Keratinocyte (primary cell): ENCODE measurements around the gene NEXN. TPM values are rescaled to one million over a fixed set of nuclear protein-coding genes. Genes with fewer than 3 reads are reported as not detected.

Source experiments
- DNase-seq: peaks from one replicate; pipeline ENCODE4 v3.0.0-alpha.2; 2011; ENCODE audit warnings: low read depth, missing footprints, low spot score
- FAIRE-seq: peaks from 2 replicates; lab custom pipeline; 2011; peaks lifted over from hg19 to GRCh38; lab: Jason Lieb, UNC
- H2AFZ ChIP-seq: 2 replicates; pipeline ENCODE4 v1.6.0; 2012; ENCODE audit warnings: low read length, control low read depth, inconsistent platforms; ENCODE audit not compliant: control insufficient read depth
- H3K27ac ChIP-seq: 2 replicates; pipeline ENCODE4 v1.5.1; 2011; ENCODE audit warnings: low read length; ENCODE audit not compliant: control insufficient read depth, insufficient read depth
- H3K27me3 ChIP-seq: 3 replicates; pipeline ENCODE4 v1.6.0; 2011; ENCODE audit warnings: low read length; ENCODE audit not compliant: control insufficient read depth, insufficient read depth; ENCODE audit errors: extremely low read depth
- H3K36me3 ChIP-seq, 2 experiments: 2 replicates in 1 of 2; 3 replicates in 1 of 2; pipeline ENCODE4 v1.5.1; 2011; ENCODE audit warnings: low read length in 2 of 2, mild to moderate bottlenecking in 1 of 2; ENCODE audit not compliant: control insufficient read depth in 2 of 2, insufficient read depth in 2 of 2; ENCODE audit errors: extremely low read depth in 1 of 2
- H3K4me1 ChIP-seq: 3 replicates; pipeline ENCODE4 v1.5.1; 2011; ENCODE audit warnings: low read length; ENCODE audit not compliant: control insufficient read depth, insufficient read depth; ENCODE audit errors: extremely low read depth
- H3K4me2 ChIP-seq: 3 replicates; pipeline ENCODE4 v1.6.0; 2011; ENCODE audit warnings: low read depth, low read length; ENCODE audit not compliant: control insufficient read depth, insufficient read depth; ENCODE audit errors: extremely low read depth
- H3K4me3 ChIP-seq, 3 experiments: fragments of 200-600 bp in 1 of 3; sonication (generic) in 1 of 3; 2 replicates in 2 of 3; 3 replicates in 1 of 3; pipeline ENCODE4 v1.5.1; 2011 to 2016; ENCODE audit warnings: low read length in 3 of 3, mild to moderate bottlenecking in 3 of 3, control low read depth in 2 of 3, inconsistent platforms in 1 of 3, low read depth in 1 of 3, mixed read lengths in 1 of 3, mixed run types in 1 of 3, moderate library complexity in 1 of 3; ENCODE audit not compliant: control insufficient read depth in 2 of 3, insufficient read depth in 2 of 3; ENCODE audit errors: extremely low read depth in 1 of 3
- H3K79me2 ChIP-seq: 2 replicates; pipeline ENCODE4 v1.6.0; 2012; ENCODE audit warnings: low read length; ENCODE audit not compliant: control insufficient read depth, insufficient read depth
- H3K9ac ChIP-seq: 3 replicates; pipeline ENCODE4 v1.6.0; 2011; ENCODE audit warnings: low read length; ENCODE audit not compliant: control insufficient read depth, insufficient read depth; ENCODE audit errors: extremely low read depth
- H3K9me1 ChIP-seq: 3 replicates; pipeline ENCODE4 v1.6.0; 2011; ENCODE audit warnings: low read length; ENCODE audit not compliant: control insufficient read depth, insufficient read depth; ENCODE audit errors: extremely low read depth
- H3K9me3 ChIP-seq: 2 replicates; pipeline ENCODE4 v1.5.1; 2012; ENCODE audit warnings: low read depth, low read length; ENCODE audit not compliant: control insufficient read depth
- H4K20me1 ChIP-seq: 3 replicates; pipeline ENCODE4 v1.6.0; 2011; ENCODE audit warnings: low read length; ENCODE audit not compliant: control insufficient read depth, insufficient read depth; ENCODE audit errors: extremely low read depth
- CTCF ChIP-seq, 3 experiments: IDR thresholded peaks in 1 of 3; conservative IDR thresholded peaks in 1 of 3; optimal IDR thresholded peaks in 1 of 3; 2 replicates in 2 of 3; 3 replicates in 1 of 3; pipeline versions ENCODE3 to v1.5.1; 2011; ENCODE audit warnings: low read length in 3 of 3, mild to moderate bottlenecking in 3 of 3, moderate library complexity in 2 of 3, control low read depth in 1 of 3, inconsistent platforms in 1 of 3; ENCODE audit not compliant: insufficient read depth in 2 of 3; ENCODE audit errors: extremely low read depth in 1 of 3
- EZH2 ChIP-seq: IDR thresholded peaks from one replicate; pipeline ENCODE4 v1.6.1; 2012; ENCODE audit warnings: inconsistent platforms, mild to moderate bottlenecking, low read length, moderate library complexity
- dilution Hi-C: fragments of 300-500 bp; cut with MboI; formaldehyde crosslinking; loops from one replicate; pipeline ENCODE4 v1.7.0; 2020; ENCODE audit warnings: low sequenced_read_pairs; ENCODE audit not compliant: extremely low pct_ligation_motif_present
- polyA plus RNA-seq, 5 experiments: library from polyadenylated mRNA; depleted of rRNA in 3 of 5; stranded (reverse) in 3 of 5; stranded (forward) in 1 of 5; unstranded in 1 of 5; fragments of >200 nt; gene quantifications; 1 replicate in 1 of 5; 2 replicates in 3 of 5; 3 replicates in 1 of 5; pipeline versions ENCODE4 v1.2.1 to v1.2.3, GENCODE V29; 2011 to 2012; ENCODE audit warnings: missing spikeins in 2 of 5, low read depth in 1 of 5, low replicate concordance in 1 of 5

Gene NEXN
- polyA plus RNA-seq, 1 donor (not counting 4 experiments of a cell fraction or from before 2014, with no cell fraction given): 2.3 TPM

DNA sequence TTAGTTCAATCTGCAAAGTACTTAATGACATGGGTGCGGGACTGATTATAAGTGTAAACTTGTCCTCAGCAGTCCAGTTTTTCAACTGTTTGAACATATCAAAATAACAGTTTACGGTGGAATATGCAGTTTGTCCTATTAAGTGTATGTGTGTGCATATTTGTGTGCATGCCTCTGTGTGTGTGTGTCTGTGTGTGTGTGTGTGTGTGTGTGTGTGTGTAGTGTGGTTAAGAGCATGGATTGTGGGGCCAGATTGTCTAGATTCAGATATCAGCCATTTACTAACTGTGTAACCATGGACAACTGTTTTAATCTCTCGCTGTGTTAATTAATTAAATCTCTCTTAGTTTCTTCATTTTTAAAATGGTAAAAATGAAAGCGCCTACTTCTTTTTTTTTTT is 39.0 kb downstream of the NEXN start:
- H3K79me2 ChIP-seq: no peaks in the 10 kb centered on the region
- no peak overlapping the region for H3K4me2 ChIP-seq
- H3K4me1 ChIP-seq: no peaks in the 10 kb centered on the region
- H4K20me1 ChIP-seq: no peaks in the 10 kb centered on the region
- FAIRE-seq (no peak), DNase-seq (no peak)
- TF ChIP-seq EZH2 (no peak), CTCF (optimal IDR thresholded peaks at IDR 0.05 in 1 of 3, IDR thresholded peaks at IDR 0.05 in 1 of 3, conservative IDR thresholded peaks at IDR 0.05 in 1 of 3; ENCODE audit: extremely low read depth in 1 of 3, insufficient read depth in 2 of 3, low read length in 3 of 3) (no peak)
- no peak overlapping the region for H2AFZ ChIP-seq
- no peaks in the 10 kb centered on the region for H3K9me3 ChIP-seq
- H3K4me3 ChIP-seq: no peak overlapping the region
- no peak overlapping the region for H3K9ac ChIP-seq
- no peaks in the 10 kb centered on the region for H3K36me3 ChIP-seq
- H3K9me1 ChIP-seq: no peaks in the 10 kb centered on the region
- dilution Hi-C loops: no loop called here
- H3K27ac ChIP-seq: no peak overlapping the region
- H3K27me3 ChIP-seq: no peaks in the 10 kb centered on the region

- dilution Hi-C loops: no loop called here
- Histone ChIP-seq H3K4me2 (no peak overlapping the region), H3K79me2 (no peaks in the 10 kb centered on the region), H3K27me3 (no peaks in the 10 kb centered on the region), H3K27ac (no peak overlapping the region), H2AFZ (no peak overlapping the region), H3K4me3 (no peak overlapping the region), H3K36me3 (no peaks in the 10 kb centered on the region), H3K4me1 (no peaks in the 10 kb centered on the region), H4K20me1 (no peaks in the 10 kb centered on the region), H3K9ac (no peak overlapping the region), H3K9me1 (no peaks in the 10 kb centered on the region), H3K9me3 (no peaks in the 10 kb centered on the region)
- DNase-seq: no peak
- no peak for FAIRE-seq
- no peak for TF ChIP-seq CTCF (optimal IDR thresholded peaks at IDR 0.05 in 1 of 3, IDR thresholded peaks at IDR 0.05 in 1 of 3, conservative IDR thresholded peaks at IDR 0.05 in 1 of 3; ENCODE audit: extremely low read depth in 1 of 3, insufficient read depth in 2 of 3, low read length in 3 of 3)
- no peak for TF ChIP-seq EZH2
Observed at GRCh38 chr1:77929806-77930205, 41.4 kb downstream of the NEXN start.
